HepG2 (cell line): ENCODE measurements around the gene COL18A1. TPM values are rescaled to one million over a fixed set of nuclear protein-coding genes. Genes with fewer than 3 reads are reported as not detected.

Source experiments
- ARHGAP35 ChIP-seq: sonication (generic); formaldehyde crosslinking; IDR thresholded peaks from 2 replicates; pipeline ENCODE4 v1.9.0; 2022; ENCODE audit warnings: mild to moderate bottlenecking, inconsistent platforms, moderate library complexity, missing genetic modification reagents, borderline replicate concordance
- ATF6 ChIP-seq: sonication (generic); formaldehyde crosslinking; conservative IDR thresholded peaks from 2 replicates; pipeline ENCODE4 v1.4.0; 2020; ENCODE audit warnings: missing genetic modification reagents
- MXD4 ChIP-seq: IDR thresholded peaks from 2 replicates; pipeline ENCODE4 v1.6.1; 2016; ENCODE audit warnings: mild to moderate bottlenecking, missing biosample characterization, missing genetic modification reagents
- PHF21A ChIP-seq: sonication (generic); formaldehyde crosslinking; IDR thresholded peaks from 2 replicates; pipeline ENCODE4 v1.5.0; 2020; ENCODE audit warnings: mild to moderate bottlenecking, missing genetic modification reagents
- POLR2G ChIP-seq: fragments of 200-400 bp; formaldehyde crosslinking; IDR thresholded peaks from 2 replicates; pipeline ENCODE4 v1.6.1; 2018; ENCODE audit warnings: mild to moderate bottlenecking, low read depth, low read length, moderate library complexity
- SOX13 ChIP-seq, 3 experiments: fragments of 450-650 bp in 1 of 3; sonication (generic) in 1 of 3; formaldehyde crosslinking in 1 of 3; IDR thresholded peaks in 2 of 3; conservative IDR thresholded peaks in 1 of 3; 2 replicates each; pipeline versions ENCODE4 v1.5.0 to v1.6.1; 2016 to 2020; ENCODE audit warnings: antibody characterized with exemption in 1 of 3, mild to moderate bottlenecking in 1 of 3, missing compliant biosample characterization in 1 of 3, missing genetic modification reagents in 1 of 3, moderate library complexity in 1 of 3
- ZNF772 ChIP-seq: sonication (generic); formaldehyde crosslinking; IDR thresholded peaks from 2 replicates; pipeline ENCODE4 v1.5.0; 2020; ENCODE audit warnings: mild to moderate bottlenecking, missing genetic modification reagents
- polyA plus RNA-seq, 8 experiments: library from polyadenylated mRNA; depleted of rRNA in 3 of 8; stranded (reverse) in 7 of 8; unstranded in 1 of 8; fragments of >200 nt; fragmentation: Illumina TruSeq in 4 of 8; extraction: Trizol in 4 of 8; gene quantifications; 2 replicates each; pipeline versions ENCODE4 v1.2.1 to v1.2.3, GENCODE V29; 2011 to 2016; ENCODE audit warnings: low read depth in 4 of 8, missing spikeins in 1 of 8, mixed read lengths in 1 of 8; ENCODE audit not compliant: insufficient read depth in 1 of 8
- total RNA-seq, 5 experiments: library from RNA; depleted of rRNA; stranded (reverse); fragments of >200 nt; fragmentation: Illumina TruSeq; extraction: Trizol; gene quantifications; 2 replicates each; pipeline ENCODE4 v1.2.3, GENCODE V29; 2016; ENCODE audit warnings: low read depth in 1 of 5
- TF ChIP-seq, protein P1 (sequence below): fragments of 450-650 bp; IDR thresholded peaks from 2 replicates; pipeline ENCODE4 v1.6.1; 2016
- TF ChIP-seq, protein P2 (sequence below): sonication (generic); formaldehyde crosslinking; IDR thresholded peaks from 2 replicates; pipeline ENCODE4 v1.8.0; 2022; ENCODE audit warnings: missing genetic modification reagents, mild to moderate bottlenecking, borderline replicate concordance
- TF ChIP-seq, protein P3 (sequence below): IDR thresholded peaks from 2 replicates; pipeline ENCODE4 v1.6.1; 2016; ENCODE audit warnings: low read depth, missing genetic modification reagents, missing compliant biosample characterization

Gene COL18A1
- total and polyA plus RNA-seq, 2 of the 13 experiments (the other 11 are each of a cell fraction or from before 2014, with no cell fraction given), result 79.0 to 102 TPM

GRCh38 chr21:45541221-45542039 is 136.5 kb downstream of the COL18A1 start (continued):
- TF ChIP-seq ATF6 (CRISPR knock-in tag) (no peak), POLR2G (peak; percentile 51), PHF21A (CRISPR knock-in tag) (no peak), SOX13 (IDR thresholded peaks at IDR 0.05) (no peak), SOX13 (CRISPR knock-in tag; conservative IDR thresholded peaks at IDR 0.05 in 1 of 2, IDR thresholded peaks at IDR 0.05 in 1 of 2) (peak in 1 of 2 experiments; percentile 46; a peak in 2 of 4 replicates), MXD4 (peak; percentile 96), ARHGAP35 (CRISPR knock-in tag) (no peak), ZNF772 (no peak)
- TF ChIP-seq, protein P1, sequence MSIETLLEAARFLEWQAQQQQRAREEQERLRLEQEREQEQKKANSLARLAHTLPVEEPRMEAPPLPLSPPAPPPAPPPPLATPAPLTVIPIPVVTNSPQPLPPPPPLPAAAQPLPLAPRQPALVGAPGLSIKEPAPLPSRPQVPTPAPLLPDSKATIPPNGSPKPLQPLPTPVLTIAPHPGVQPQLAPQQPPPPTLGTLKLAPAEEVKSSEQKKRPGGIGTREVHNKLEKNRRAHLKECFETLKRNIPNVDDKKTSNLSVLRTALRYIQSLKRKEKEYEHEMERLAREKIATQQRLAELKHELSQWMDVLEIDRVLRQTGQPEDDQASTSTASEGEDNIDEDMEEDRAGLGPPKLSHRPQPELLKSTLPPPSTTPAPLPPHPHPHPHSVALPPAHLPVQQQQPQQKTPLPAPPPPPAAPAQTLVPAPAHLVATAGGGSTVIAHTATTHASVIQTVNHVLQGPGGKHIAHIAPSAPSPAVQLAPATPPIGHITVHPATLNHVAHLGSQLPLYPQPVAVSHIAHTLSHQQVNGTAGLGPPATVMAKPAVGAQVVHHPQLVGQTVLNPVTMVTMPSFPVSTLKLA, result 0 out of 2 replicates have a peak, but pooled peaks have one; percentile 15
- TF ChIP-seq, protein P2, sequence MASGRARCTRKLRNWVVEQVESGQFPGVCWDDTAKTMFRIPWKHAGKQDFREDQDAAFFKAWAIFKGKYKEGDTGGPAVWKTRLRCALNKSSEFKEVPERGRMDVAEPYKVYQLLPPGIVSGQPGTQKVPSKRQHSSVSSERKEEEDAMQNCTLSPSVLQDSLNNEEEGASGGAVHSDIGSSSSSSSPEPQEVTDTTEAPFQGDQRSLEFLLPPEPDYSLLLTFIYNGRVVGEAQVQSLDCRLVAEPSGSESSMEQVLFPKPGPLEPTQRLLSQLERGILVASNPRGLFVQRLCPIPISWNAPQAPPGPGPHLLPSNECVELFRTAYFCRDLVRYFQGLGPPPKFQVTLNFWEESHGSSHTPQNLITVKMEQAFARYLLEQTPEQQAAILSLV (CRISPR knock-in tag), result no peak
- TF ChIP-seq, protein P3, sequence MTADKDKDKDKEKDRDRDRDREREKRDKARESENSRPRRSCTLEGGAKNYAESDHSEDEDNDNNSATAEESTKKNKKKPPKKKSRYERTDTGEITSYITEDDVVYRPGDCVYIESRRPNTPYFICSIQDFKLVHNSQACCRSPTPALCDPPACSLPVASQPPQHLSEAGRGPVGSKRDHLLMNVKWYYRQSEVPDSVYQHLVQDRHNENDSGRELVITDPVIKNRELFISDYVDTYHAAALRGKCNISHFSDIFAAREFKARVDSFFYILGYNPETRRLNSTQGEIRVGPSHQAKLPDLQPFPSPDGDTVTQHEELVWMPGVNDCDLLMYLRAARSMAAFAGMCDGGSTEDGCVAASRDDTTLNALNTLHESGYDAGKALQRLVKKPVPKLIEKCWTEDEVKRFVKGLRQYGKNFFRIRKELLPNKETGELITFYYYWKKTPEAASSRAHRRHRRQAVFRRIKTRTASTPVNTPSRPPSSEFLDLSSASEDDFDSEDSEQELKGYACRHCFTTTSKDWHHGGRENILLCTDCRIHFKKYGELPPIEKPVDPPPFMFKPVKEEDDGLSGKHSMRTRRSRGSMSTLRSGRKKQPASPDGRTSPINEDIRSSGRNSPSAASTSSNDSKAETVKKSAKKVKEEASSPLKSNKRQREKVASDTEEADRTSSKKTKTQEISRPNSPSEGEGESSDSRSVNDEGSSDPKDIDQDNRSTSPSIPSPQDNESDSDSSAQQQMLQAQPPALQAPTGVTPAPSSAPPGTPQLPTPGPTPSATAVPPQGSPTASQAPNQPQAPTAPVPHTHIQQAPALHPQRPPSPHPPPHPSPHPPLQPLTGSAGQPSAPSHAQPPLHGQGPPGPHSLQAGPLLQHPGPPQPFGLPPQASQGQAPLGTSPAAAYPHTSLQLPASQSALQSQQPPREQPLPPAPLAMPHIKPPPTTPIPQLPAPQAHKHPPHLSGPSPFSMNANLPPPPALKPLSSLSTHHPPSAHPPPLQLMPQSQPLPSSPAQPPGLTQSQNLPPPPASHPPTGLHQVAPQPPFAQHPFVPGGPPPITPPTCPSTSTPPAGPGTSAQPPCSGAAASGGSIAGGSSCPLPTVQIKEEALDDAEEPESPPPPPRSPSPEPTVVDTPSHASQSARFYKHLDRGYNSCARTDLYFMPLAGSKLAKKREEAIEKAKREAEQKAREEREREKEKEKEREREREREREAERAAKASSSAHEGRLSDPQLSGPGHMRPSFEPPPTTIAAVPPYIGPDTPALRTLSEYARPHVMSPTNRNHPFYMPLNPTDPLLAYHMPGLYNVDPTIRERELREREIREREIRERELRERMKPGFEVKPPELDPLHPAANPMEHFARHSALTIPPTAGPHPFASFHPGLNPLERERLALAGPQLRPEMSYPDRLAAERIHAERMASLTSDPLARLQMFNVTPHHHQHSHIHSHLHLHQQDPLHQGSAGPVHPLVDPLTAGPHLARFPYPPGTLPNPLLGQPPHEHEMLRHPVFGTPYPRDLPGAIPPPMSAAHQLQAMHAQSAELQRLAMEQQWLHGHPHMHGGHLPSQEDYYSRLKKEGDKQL (CRISPR knock-in tag), result no peak
